Peyer's patch (tissue), 4 donors: ENCODE measurements around the gene SDHAF3. TPM values are rescaled to one million over a fixed set of nuclear protein-coding genes. Genes with fewer than 3 reads are reported as not detected.

Experiments used
- DNase-seq, 3 donors: peaks; one replicate each; pipeline ENCODE4 v3.0.0-alpha.2; 2017 to 2019
- H3K27ac ChIP-seq, 4 donors: fragments of 200-600 bp; sonication (generic); one replicate each; pipeline ENCODE4 v1.5.1; 2016 to 2019
- H3K27me3 ChIP-seq, 2 donors: fragments of 200-600 bp; sonication (generic); one replicate each; pipeline ENCODE4 v1.5.1; 2019
- H3K36me3 ChIP-seq, 3 donors: fragments of 200-600 bp; sonication (generic); one replicate each; pipeline ENCODE4 v1.5.1; 2016 to 2019
- H3K4me1 ChIP-seq, 4 donors: fragments of 200-600 bp; sonication (generic); one replicate each; pipeline ENCODE4 v1.5.1; 2016 to 2019
- H3K4me3 ChIP-seq, 4 donors: fragments of 200-600 bp; sonication (generic); 1 replicate in 3 of 4; 2 replicates in 1 of 4; pipeline ENCODE4 v1.5.1; 2016 to 2019; ENCODE audit warnings: mild to moderate bottlenecking in 1 of 4
- H3K9me3 ChIP-seq, 4 donors: fragments of 200-600 bp; sonication (generic); one replicate each; pipeline ENCODE4 v1.5.1; 2016 to 2019; ENCODE audit warnings: mild to moderate bottlenecking in 1 of 4
- POLR2A ChIP-seq, 2 donors: fragments of 450-650 bp; IDR thresholded peaks; one replicate each; pipeline ENCODE4 v1.5.1; 2017; ENCODE audit warnings: antibody characterized with exemption in 2 of 2, mild to moderate bottlenecking in 2 of 2, moderate library complexity in 2 of 2
- total RNA-seq, 4 donors: library from RNA; depleted of rRNA; stranded (reverse); fragments of >200 nt; gene quantifications; one replicate each; pipeline ENCODE4 v1.1.0, GENCODE V29; 2016
- TF ChIP-seq, protein P1 (sequence below), 6 experiments: fragments of 450-650 bp in 4 of 6; fragments of 200-600 bp in 2 of 6; sonication (generic) in 1 of 6; IDR thresholded peaks; one replicate each; pipeline ENCODE4 v1.5.1; 2017 to 2019; ENCODE audit warnings: antibody characterized with exemption in 6 of 6, mild to moderate bottlenecking in 3 of 6, moderate library complexity in 1 of 6

The SDHAF3 gene
- total RNA-seq, 4 donors from 2014 or later: 2.9 to 25.6 (median 6.2) TPM

DNA sequence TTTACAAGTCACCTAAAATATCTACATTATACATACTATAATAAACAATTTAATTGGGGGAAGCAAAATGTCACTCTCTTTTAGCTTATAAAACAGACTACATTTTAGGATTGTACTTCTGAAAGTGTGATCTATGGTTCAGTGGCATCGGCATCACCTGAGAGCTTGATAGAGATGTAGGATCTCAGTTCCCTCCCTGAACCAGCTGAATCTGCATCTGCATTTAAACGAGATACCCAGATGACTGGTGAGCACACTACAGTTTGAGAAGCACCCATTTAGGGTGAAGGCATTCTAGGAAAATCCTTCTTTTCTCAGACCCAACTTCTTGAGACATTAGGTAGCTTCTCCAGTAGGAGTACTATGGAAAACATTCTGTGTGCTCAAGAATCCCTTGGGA is 21.5 kb upstream of the SDHAF3 start:
- no peaks in the 10 kb centered on the region for H3K9me3 ChIP-seq

DNA sequence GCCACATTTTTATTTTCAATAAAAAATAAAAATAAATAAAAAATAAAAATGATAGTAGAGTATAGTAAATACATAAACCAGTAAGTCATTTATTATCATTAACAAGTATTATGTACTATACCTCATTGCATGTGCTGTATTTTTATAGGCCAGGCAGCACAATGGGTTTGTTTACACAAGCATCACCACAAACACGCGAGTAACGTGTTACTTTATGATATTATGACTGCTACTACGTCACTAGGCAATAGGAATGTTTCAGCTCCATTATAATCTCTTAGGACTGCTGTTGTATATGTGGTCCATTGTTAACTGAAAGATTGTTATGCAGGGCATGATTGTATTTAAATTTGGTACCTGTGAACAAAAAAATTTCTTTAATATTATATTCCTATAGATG is 20.8 kb upstream of the SDHAF3 start:
- Histone ChIP-seq H3K9me3 (no peaks in the 10 kb centered on the region), H3K36me3 (no peaks in the 10 kb centered on the region), H3K27ac (no peak overlapping the region), H3K27me3 (no peaks in the 10 kb centered on the region), H3K4me3 (no peak overlapping the region), H3K4me1 (no peaks in the 10 kb centered on the region)
- no peak for DNase-seq
- no peak for TF ChIP-seq POLR2A (IDR thresholded peaks at IDR 0.05)
- TF ChIP-seq, protein P1, sequence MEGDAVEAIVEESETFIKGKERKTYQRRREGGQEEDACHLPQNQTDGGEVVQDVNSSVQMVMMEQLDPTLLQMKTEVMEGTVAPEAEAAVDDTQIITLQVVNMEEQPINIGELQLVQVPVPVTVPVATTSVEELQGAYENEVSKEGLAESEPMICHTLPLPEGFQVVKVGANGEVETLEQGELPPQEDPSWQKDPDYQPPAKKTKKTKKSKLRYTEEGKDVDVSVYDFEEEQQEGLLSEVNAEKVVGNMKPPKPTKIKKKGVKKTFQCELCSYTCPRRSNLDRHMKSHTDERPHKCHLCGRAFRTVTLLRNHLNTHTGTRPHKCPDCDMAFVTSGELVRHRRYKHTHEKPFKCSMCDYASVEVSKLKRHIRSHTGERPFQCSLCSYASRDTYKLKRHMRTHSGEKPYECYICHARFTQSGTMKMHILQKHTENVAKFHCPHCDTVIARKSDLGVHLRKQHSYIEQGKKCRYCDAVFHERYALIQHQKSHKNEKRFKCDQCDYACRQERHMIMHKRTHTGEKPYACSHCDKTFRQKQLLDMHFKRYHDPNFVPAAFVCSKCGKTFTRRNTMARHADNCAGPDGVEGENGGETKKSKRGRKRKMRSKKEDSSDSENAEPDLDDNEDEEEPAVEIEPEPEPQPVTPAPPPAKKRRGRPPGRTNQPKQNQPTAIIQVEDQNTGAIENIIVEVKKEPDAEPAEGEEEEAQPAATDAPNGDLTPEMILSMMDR (IDR thresholded peaks at IDR 0.05): no peak

More for the DNA sequence above, 21.5 kb upstream of the SDHAF3 start:
- Histone ChIP-seq H3K4me1 (no peaks in the 10 kb centered on the region), H3K4me3 (no peak overlapping the region), H3K27me3 (no peaks in the 10 kb centered on the region), H3K27ac (no peak overlapping the region), H3K36me3 (no peaks in the 10 kb centered on the region)
- no peak for DNase-seq
- TF ChIP-seq, protein P1 (IDR thresholded peaks at IDR 0.05): no peak
- TF ChIP-seq POLR2A (IDR thresholded peaks at IDR 0.05): no peak

DNA sequence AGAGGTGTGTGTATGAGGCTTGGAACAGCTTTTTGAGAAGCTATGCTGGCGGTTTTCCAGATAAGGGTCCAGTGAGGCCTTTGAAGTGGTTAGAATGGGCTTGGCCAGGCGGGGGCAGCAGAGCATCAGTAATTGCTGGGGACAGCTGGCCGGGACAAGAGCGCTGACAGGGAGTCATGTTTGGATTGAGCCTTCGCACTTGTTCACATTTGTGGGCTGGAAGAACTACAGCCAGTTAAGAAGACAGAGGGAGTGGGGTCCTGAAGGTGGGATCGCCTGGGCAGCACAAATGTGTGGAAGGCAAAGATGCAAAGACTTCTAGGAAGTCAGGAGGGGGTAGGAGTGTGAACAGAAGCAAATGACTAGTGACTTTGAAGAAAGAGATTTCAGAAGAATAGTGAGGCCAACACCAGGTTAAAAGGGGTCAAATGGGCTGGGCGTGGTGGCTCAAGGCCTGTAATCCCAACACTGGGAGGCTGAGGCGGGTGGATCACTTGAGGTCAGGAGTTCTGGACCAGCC is 12.7 kb upstream of the SDHAF3 start:
- no peaks in the 10 kb centered on the region for H3K27me3 ChIP-seq
- peak; percentile 72 to 91 (median 84) for DNase-seq
- H3K4me1 ChIP-seq: no peaks in the 10 kb centered on the region
- no peaks in the 10 kb centered on the region for H3K9me3 ChIP-seq
- TF ChIP-seq POLR2A (IDR thresholded peaks at IDR 0.05): no peak
- TF ChIP-seq, protein P1 (IDR thresholded peaks at IDR 0.05): peak; percentile 16 to 85 (median 78)
- H3K27ac ChIP-seq: no peak overlapping the region
- H3K36me3 ChIP-seq: no peaks in the 10 kb centered on the region
- H3K4me3 ChIP-seq: no peak overlapping the region

DNA sequence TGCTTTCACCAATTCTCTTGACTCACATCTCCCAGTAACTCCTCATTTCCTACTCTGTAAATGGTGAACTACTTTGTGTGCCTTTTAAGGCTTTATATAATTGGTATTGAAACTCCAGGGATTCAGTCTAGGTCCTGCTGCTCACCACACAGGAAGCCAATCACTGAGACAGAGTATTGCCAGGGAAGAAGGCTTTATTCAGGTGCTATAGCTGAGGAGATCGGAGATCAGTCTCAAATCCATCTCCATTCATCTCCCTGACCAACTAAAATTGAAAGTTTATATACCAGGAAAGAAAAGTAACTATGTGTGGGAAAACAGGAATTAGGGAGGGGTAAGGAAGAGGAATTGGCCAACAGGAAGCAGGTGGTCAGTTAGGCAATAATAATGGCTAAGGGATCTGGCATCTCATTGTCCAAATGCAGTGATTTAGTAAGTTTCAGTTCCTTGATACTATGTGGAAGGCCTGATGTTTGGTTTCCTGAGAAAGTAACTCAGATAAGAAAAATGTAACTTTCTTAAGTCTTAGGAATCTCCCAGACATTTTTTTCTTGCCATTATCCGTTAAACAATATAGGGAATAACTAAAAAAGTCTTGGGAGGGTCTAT is 10.2 kb upstream of the SDHAF3 start:
- DNase-seq: no peak
- TF ChIP-seq, protein P1 (IDR thresholded peaks at IDR 0.05): no peak
- TF ChIP-seq POLR2A (IDR thresholded peaks at IDR 0.05): no peak
- Histone ChIP-seq H3K27ac (no peak overlapping the region), H3K4me1 (no peaks in the 10 kb centered on the region), H3K36me3 (no peaks in the 10 kb centered on the region), H3K27me3 (no peaks in the 10 kb centered on the region), H3K4me3 (no peak overlapping the region), H3K9me3 (no peaks in the 10 kb centered on the region)

DNA sequence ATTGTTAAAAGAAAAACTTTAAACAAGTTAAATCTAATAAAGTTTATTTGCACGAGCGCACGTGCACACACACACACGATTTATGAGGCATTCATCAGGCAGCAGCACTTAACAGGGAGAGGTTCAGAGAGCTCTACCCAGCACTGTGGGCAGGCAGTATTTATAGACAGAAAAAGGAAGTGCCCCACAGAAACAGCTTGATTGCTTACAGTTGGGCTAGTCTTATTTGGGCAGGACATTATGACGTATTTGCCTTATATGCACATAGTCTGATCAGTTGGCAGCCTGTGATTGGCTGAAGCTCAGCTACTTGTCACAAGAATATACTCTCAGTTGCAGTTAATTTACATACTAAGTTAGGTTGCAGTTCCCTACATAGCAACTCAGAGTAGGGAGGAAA is 1.2 kb upstream of the SDHAF3 start:
- no peaks in the 10 kb centered on the region for H3K27me3 ChIP-seq
- no peak for TF ChIP-seq POLR2A (IDR thresholded peaks at IDR 0.05)
- TF ChIP-seq, protein P1 (IDR thresholded peaks at IDR 0.05): no peak
- no peak overlapping the region for H3K27ac ChIP-seq
- H3K4me3 ChIP-seq: no peak overlapping the region
- peaks cover 0 to 11% (median 0%) of the 10 kb centered on the region in 4 donors for H3K4me1 ChIP-seq
- peak in 1 of 3 donors; percentile 25 for DNase-seq
- no peaks in the 10 kb centered on the region for H3K9me3 ChIP-seq
- H3K36me3 ChIP-seq: no peaks in the 10 kb centered on the region
